Tibial nerve (tissue), 4 donors: ENCODE data around the gene AUTS2. TPM values are rescaled to one million over a fixed set of nuclear protein-coding genes. Genes with fewer than 3 reads are reported as not detected.

ENCODE experiments used
- DNase-seq, 2 donors: peaks; one replicate each; pipeline ENCODE4 v3.0.0-alpha.2; 2019; ENCODE audit warnings: low spot score in 2 of 2
- H3K27ac ChIP-seq, 4 donors: fragments of 200-600 bp; sonication (generic) in 3 of 4; one replicate each; pipeline ENCODE4 v1.5.1; 2017 to 2019; ENCODE audit warnings: mild to moderate bottlenecking in 1 of 4
- H3K27me3 ChIP-seq, 2 donors: fragments of 200-600 bp; sonication (generic) in 1 of 2; one replicate each; pipeline versions ENCODE4 v1.5.1 to v1.6.0; 2017 to 2019
- H3K36me3 ChIP-seq, 3 donors: fragments of 200-600 bp; sonication (generic); one replicate each; pipeline ENCODE4 v1.5.1; 2018 to 2019
- H3K4me1 ChIP-seq, 4 donors: fragments of 200-600 bp; sonication (generic) in 3 of 4; one replicate each; pipeline ENCODE4 v1.5.1; 2017 to 2019
- H3K4me3 ChIP-seq, 4 donors: fragments of 200-600 bp; sonication (generic) in 3 of 4; one replicate each; pipeline ENCODE4 v1.5.1; 2017 to 2019; ENCODE audit warnings: mild to moderate bottlenecking in 1 of 4, moderate library complexity in 1 of 4
- H3K9me3 ChIP-seq, 4 donors: fragments of 200-600 bp; sonication (generic) in 3 of 4; one replicate each; pipeline ENCODE4 v1.5.1; 2017 to 2019
- CTCF ChIP-seq, 5 experiments: fragments of 200-600 bp in 3 of 5; fragments of 450-650 bp in 2 of 5; sonication (generic) in 3 of 5; IDR thresholded peaks; one replicate each; pipeline ENCODE4 v1.5.1; 2016 to 2019; ENCODE audit warnings: antibody characterized with exemption in 5 of 5, mild to moderate bottlenecking in 3 of 5, moderate library complexity in 2 of 5
- EP300 ChIP-seq, 2 donors: sonication (generic); formaldehyde crosslinking; IDR thresholded peaks; one replicate each; pipeline ENCODE4 v1.6.1; 2017; ENCODE audit warnings: antibody characterized with exemption in 2 of 2, mild to moderate bottlenecking in 1 of 2
- POLR2A ChIP-seq, 2 donors: fragments of 450-650 bp; IDR thresholded peaks; one replicate each; pipeline ENCODE4 v1.6.1; 2017; ENCODE audit warnings: antibody characterized with exemption in 2 of 2, mild to moderate bottlenecking in 2 of 2, moderate library complexity in 2 of 2
- WGBS, 2 donors: methylation state at CpG; one replicate each; pipeline ENCODE4 v1.1.5; 2018; 5-methylcytosine and 5-hydroxymethylcytosine counted together
- total RNA-seq, 4 donors: library from RNA; depleted of rRNA; stranded (reverse); fragments of >200 nt; gene quantifications; one replicate each; pipeline ENCODE4 v1.1.0, GENCODE V29; 2016

Gene AUTS2
- total RNA-seq, 4 donors from 2014 or later, result 56.6 to 87.9 (median 71.6) TPM

- no peak for DNase-seq
- Histone ChIP-seq H3K36me3 (peaks cover 0 to 9% (median 0%) of the 10 kb centered on the region in 3 donors), H3K27me3 (no peaks in the 10 kb centered on the region), H3K27ac (no peak overlapping the region), H3K4me3 (no peak overlapping the region), H3K4me1 (peaks cover 0 to 16% (median 0%) of the 10 kb centered on the region in 4 donors), H3K9me3 (no peaks in the 10 kb centered on the region)
- TF ChIP-seq POLR2A (IDR thresholded peaks at IDR 0.05), result no peak
- WGBS, 2 donors, result 76 to 81% methylated on average over 4 of the region's 4 CpGs
These were observed 971.1 kb downstream of the AUTS2 start for GRCh38 chr7:70569335-70569819.

- no peak for TF ChIP-seq EP300 (IDR thresholded peaks at IDR 0.05)
- no peak for TF ChIP-seq CTCF (IDR thresholded peaks at IDR 0.05)
- no peak for TF ChIP-seq POLR2A (IDR thresholded peaks at IDR 0.05)
- peaks cover 0 to 9% (median 0%) of the 10 kb centered on the region in 3 donors for H3K36me3 ChIP-seq
- peaks cover 0 to 16% (median 0%) of the 10 kb centered on the region in 4 donors for H3K4me1 ChIP-seq
- 93 to 99% methylated on average over 4 of the region's 4 CpGs for WGBS, 2 donors
- H3K9me3 ChIP-seq, result no peaks in the 10 kb centered on the region
- no peak overlapping the region for H3K27ac ChIP-seq
- DNase-seq, result no peak
- no peak overlapping the region for H3K4me3 ChIP-seq
- H3K27me3 ChIP-seq, result no peaks in the 10 kb centered on the region
These were observed 971.8 kb downstream of the AUTS2 start for GRCh38 chr7:70570029-70570428.

GRCh38 chr7:70570961-70571360 lies 972.7 kb downstream of the AUTS2 start:
- 55 to 96% methylated on average over 3 of the region's 3 CpGs for WGBS, 2 donors
- H3K4me1 ChIP-seq, result peaks cover 0 to 9% (median 0%) of the 10 kb centered on the region in 4 donors
- no peak for TF ChIP-seq CTCF (IDR thresholded peaks at IDR 0.05)
- H3K9me3 ChIP-seq, result no peaks in the 10 kb centered on the region
- no peaks in the 10 kb centered on the region for H3K27me3 ChIP-seq
- no peak overlapping the region for H3K27ac ChIP-seq
- no peak for DNase-seq
- no peak overlapping the region for H3K4me3 ChIP-seq
- peaks cover 0 to 9% (median 0%) of the 10 kb centered on the region in 3 donors for H3K36me3 ChIP-seq

- peaks cover 0 to 5% (median 0%) of the 10 kb centered on the region in 4 donors for H3K4me1 ChIP-seq
- no peaks in the 10 kb centered on the region for H3K27me3 ChIP-seq
- no peak overlapping the region for H3K27ac ChIP-seq
- DNase-seq, result no peak
- 67 to 68% methylated on average over 4 to 5 of the region's 5 CpGs for WGBS, 2 donors
- peaks cover 0 to 9% (median 0%) of the 10 kb centered on the region in 3 donors for H3K36me3 ChIP-seq
- TF ChIP-seq POLR2A (IDR thresholded peaks at IDR 0.05), result no peak
- no peak for TF ChIP-seq CTCF (IDR thresholded peaks at IDR 0.05)
- no peak for TF ChIP-seq EP300 (IDR thresholded peaks at IDR 0.05)
- no peaks in the 10 kb centered on the region for H3K9me3 ChIP-seq
- H3K4me3 ChIP-seq, result no peak overlapping the region
These were observed 973.2 kb downstream of the AUTS2 start for GRCh38 chr7:70571403-70571934.

GRCh38 chr7:70571961-70572360 lies 973.7 kb downstream of the AUTS2 start:
- 55 to 68% methylated on average over 10 of the region's 10 CpGs for WGBS, 2 donors
- Histone ChIP-seq H3K27ac (peak overlapping the region in 1 of 4 donors; percentile 45), H3K4me1 (peaks cover 0 to under 1% (median 0%) of the 10 kb centered on the region in 4 donors), H3K27me3 (no peaks in the 10 kb centered on the region), H3K9me3 (no peaks in the 10 kb centered on the region), H3K4me3 (no peak overlapping the region), H3K36me3 (peaks cover 0 to 9% (median 0%) of the 10 kb centered on the region in 3 donors)
- no peak for TF ChIP-seq EP300 (IDR thresholded peaks at IDR 0.05)
- DNase-seq, result no peak

GRCh38 chr7:70572571-70572970 lies 974.3 kb downstream of the AUTS2 start:
- DNase-seq, result no peak
- H3K4me1 ChIP-seq, result no peaks in the 10 kb centered on the region
- H3K9me3 ChIP-seq, result no peaks in the 10 kb centered on the region
- TF ChIP-seq EP300 (IDR thresholded peaks at IDR 0.05), result no peak
- TF ChIP-seq POLR2A (IDR thresholded peaks at IDR 0.05), result no peak
- TF ChIP-seq CTCF (IDR thresholded peaks at IDR 0.05), result no peak
- no peaks in the 10 kb centered on the region for H3K27me3 ChIP-seq
- 60 to 62% methylated on average over 6 of the region's 6 CpGs for WGBS, 2 donors
- no peak overlapping the region for H3K4me3 ChIP-seq
- peak overlapping the region in 1 of 4 donors; percentile 45 for H3K27ac ChIP-seq
- peaks cover 0 to 9% (median 0%) of the 10 kb centered on the region in 3 donors for H3K36me3 ChIP-seq
